GM18951 (cell line): ENCODE measurements around the gene TMEM240.
"Not testable (repeated sequence)": the region's sequence is repeated elsewhere in the genome, so short reads cannot be mapped to it uniquely, and the experiment has no call there.

Experiments used
- POLR2A ChIP-seq: IDR thresholded peaks from 4 replicates; pipeline ENCODE4 v1.6.1; 2011; ENCODE audit warnings: mild to moderate bottlenecking; ENCODE audit not compliant: insufficient read length, insufficient read depth; ENCODE audit errors: extremely low read depth
- in situ Hi-C: fragments of 300-500 bp; cut with MboI; formaldehyde crosslinking; loops from one replicate; pipeline ENCODE4 v1.12.0; 2022; ENCODE audit warnings: low sequenced_read_pairs, mixed read lengths, inconsistent platforms; ENCODE audit not compliant: unreplicated experiment

TMEM240 gene

DNA sequence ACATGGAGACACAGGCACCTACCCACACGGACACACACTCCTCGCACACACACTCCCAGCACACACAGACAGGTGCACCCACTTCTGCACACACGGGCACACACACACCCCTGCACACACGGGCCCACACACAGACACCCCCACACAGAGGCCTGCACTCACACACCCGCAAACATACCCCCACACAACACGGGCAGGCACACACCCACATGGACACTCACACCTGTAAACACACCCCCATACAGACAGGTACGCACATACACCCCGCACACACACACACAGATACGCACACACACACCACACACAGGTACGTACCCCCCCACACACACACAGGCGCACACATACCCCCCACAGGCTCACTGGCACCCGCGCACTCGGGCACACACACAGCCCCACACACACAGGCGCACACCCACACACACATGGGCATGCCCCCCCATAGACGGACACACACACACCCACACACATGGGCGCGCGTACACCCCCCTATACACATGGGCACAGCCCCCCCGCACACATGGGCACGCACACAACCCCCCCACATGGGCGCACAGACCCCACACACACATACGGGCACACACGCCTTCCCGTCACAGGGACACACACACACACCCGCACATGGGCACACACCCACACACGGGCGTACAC, 22.3 kb downstream of the TMEM240 start:
- in situ Hi-C loops, result no loop called here
- no peak for TF ChIP-seq POLR2A

DNA sequence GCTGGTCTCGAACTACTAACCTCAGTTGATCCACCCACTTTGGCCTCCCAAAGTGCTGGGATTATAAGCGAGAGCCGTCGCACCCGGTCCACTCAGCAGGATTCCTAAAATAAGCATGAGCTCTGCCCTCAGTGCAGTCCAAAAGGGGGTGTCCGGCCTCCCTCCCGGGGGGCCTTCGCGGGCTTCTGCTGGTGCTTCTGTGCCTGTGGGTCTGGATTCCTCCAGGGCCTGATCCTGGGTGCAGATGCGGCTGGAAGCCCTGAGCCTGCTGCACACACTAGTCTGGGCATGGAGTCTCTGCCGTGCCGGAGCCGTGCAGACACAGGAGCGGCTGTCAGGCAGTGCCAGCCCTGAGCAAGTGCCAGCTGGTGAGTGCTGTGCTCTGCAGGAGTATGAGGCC, 23.5 kb downstream of the TMEM240 start:
- in situ Hi-C loops, result not testable (repeated sequence)

DNA sequence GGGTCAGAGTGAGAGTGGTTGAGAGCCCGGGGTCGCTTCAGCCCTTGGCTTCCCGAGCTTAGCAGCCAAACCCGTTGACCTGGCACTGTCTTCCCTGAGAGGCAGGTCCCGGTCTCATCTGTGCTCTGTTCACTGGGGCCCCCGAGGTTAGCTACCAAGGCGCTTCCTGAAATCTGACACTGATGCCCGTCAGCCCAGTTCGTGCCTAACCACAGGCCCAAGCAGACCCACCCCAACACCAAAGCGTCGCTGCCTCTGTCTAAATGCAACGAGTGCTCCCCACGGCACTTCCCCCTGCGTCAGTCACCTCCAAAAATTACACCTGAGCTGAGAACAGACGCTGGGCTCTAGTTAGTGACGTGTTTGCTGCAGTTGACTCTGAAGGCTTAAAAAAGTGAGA, 26.0 kb downstream of the TMEM240 start:
- in situ Hi-C loops, result not testable (repeated sequence)

DNA sequence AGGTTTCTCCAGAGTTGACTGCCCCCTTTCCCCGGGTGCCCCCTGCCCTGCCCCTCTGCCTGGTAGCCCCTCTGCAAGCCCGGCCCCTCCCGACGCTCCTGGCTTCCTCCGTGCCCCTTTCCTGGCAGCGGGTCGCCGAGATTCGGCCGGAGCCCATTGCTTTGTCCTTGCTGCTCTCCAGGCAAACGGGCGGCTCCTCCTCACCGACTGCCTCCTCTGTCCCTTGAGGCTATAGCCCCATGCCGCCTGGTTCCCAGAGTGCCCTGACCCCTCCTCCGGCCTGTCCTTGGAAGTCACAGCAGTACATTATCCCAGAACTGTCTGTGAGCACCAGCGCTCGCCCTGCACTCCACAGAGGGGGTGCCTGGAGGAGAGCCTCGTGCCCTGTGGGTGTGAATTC, 26.7 kb downstream of the TMEM240 start:
- in situ Hi-C loops, result not testable (repeated sequence)

DNA sequence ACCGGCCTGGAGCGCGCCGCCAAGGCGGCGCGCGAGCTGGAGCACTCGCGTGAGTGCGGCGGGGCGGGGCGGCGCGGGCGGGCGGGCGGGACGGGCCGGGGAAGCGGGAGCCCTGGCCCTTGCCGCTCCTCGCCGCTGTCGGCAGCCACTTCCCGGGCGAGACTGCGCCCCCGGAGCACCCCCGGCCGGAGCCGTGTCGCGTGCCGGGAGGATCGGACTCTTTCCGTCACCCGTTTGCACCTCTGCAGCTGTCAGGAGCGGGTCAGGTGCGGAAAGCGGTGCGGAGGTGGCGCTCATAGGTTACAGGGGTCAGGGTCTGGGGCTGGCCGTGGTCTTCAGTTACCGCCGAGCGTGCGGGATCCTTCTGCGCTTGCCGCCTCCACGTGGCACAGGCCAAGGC, 28.0 kb downstream of the TMEM240 start:
- in situ Hi-C loops, result not testable (repeated sequence)

DNA sequence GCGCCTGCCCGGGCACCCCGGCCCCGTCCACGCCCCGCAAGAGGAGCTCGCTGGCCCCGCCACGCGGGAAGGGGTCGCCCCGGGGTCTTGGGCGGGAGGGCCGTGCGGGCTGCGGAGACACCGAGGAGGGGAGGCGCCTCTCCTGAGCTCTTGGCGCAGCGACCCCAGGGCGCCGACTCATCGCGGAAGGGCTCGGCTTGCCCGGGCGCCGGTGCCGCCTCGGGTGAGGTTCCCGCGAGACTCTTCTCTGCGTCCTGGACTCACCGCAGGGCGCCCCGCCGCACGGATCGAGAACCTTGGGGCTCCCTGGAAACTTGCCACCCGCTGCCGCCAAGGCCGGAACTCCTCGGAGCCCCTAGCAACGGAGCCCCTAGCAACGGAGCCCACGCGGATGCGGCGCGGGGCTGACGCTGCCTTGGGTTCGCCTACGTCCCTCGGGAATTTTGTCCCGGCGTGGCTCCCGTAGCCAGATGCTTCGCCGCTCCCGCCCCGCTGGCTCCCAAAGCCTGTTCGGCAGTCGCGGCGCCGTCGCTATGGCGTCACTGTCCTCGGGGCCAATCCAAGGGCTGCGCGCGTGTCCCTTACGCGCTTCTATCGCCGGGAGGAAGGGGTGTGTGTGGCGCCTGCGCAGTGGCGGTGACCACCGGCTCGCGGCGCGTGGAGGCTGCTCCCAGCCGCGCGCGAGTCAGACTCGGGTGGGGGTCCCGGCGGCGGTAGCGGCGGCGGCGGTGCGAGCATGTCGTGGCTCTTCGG, 28.7 kb downstream of the TMEM240 start, which contains the start of gene ATAD3A:
Gene ATAD3A, plus strand, starts transcription at position 630 of the 753 bp plus-strand sequence. Its CDS starts 107 bp downstream, at position 737.
- in situ Hi-C loops, result no loop called here
- TF ChIP-seq POLR2A, result peak; percentile 76

DNA sequence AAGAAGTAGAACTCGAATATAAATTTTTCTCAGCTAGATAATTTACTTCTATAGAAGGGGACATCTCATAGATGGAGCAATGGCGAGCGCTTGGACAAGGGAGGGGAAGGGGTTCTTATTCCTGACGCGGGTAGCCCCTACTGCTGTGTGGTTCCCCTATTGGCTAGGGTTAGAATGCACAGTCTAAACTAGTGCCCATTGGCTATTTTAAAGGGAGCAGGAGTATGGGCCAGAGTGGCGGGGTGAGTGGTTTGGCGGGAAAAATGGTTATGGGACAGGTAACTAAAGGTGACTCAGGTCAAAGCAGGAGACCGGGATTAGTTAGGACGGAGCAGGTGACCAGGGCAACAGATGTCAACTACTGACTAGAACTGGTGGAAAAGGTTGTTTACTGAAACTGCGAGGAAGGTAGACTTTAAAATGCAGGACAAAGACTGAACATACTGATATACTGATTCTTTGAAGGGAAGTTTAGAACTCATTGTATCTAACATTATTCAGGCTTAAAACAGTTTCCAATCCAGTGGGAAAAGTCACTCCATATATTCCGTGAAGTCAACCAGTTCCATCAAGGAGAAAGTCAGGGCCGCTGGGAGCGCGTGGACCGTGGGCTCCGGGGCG, 29.4 kb downstream of the TMEM240 start:
- in situ Hi-C loops, result no loop called here
- no peak for TF ChIP-seq POLR2A

DNA sequence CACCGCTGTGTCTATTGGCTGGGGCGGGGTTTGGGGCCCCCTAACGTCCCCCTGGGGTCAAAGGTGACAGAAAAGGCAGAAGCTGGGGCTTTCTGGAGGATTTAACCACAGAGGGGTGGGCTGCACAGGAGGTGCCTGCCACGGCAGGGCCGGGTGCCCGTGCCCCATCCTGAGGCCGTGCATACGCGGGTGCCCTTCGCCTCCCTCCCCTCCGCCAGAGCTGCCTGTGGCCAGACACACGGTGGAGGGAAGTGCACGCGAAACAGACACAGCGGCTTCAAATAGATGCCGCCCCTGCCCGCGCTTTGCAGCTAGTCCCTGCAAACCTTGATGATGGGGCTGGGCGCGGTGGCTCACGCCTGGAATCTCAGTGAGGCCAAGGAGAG, 31.0 kb downstream of the TMEM240 start:
- in situ Hi-C loops, result not testable (repeated sequence)

DNA sequence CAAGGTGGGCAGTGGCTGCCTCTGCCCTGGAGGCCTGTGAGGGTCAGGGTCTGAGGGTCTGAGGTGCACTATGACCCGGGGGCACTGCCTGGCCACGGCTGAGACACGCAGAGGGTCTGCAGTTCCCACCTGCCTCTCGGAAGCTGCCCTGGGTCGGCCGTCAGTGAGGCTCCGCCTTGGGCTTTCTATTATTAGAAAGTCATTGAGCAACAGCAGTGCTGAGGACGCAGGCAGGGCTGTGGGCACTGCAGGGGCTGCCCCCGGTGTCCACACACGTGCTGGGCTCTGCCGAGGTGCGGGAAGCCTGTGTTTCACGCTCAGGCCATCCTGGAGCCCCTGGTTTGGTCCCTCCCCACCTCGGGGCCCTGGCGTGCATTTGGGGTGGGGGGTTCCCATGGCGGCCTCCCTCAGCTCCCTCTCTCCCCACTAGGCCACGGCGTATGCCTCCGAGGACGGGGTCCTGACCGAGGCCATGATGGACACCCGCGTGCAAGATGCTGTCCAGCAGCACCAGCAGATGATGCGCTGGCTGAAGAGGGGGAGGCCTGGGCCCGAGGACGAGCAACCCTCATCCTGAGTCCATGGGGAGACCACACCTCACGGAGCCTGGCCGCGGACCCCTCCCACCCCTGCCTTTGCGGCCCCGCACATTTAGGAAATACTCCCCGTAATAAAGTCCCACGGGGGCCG, 31.5 kb downstream of the TMEM240 start:
- in situ Hi-C loops, result not testable (repeated sequence)

DNA sequence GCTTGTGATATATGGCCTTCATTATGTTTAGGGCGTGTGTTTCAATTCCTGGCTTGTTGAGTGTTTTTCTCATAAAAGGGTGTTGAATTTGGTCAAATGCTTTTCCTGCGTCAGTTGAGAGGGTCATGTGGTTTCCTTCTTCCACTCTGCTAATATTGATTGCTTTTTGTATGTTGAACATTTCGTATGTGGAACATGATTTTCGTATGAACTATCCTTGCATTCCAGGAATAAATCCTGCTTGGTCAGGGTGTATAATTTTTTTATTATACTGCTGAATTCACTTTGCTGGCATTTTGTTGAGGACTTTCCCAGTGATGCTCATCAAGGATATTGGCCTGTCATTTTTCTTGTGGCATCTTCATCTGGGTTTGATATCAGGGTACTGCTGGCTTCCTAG, 33.1 kb downstream of the TMEM240 start:
- in situ Hi-C loops, result no loop called here
- TF ChIP-seq POLR2A, result no peak

DNA sequence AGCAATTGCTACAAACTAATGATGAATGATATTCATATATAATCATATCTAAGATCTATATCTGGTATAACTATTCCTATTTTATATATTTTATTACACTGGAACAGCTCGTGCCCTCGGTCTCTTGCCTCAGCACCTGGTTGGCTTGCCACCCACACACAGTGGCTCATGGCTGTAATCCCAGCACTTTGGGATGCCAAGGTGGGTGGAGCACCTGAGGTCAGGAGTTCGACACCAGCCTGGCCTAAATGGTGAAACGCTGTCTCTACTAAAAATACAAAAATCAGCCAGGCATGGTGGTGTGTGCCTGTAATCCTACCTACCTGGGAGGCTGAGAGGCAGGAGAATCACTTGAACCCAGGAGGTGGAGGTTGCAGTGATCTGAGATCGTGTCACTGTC, 34.6 kb downstream of the TMEM240 start:
- in situ Hi-C loops, result not testable (repeated sequence)

DNA sequence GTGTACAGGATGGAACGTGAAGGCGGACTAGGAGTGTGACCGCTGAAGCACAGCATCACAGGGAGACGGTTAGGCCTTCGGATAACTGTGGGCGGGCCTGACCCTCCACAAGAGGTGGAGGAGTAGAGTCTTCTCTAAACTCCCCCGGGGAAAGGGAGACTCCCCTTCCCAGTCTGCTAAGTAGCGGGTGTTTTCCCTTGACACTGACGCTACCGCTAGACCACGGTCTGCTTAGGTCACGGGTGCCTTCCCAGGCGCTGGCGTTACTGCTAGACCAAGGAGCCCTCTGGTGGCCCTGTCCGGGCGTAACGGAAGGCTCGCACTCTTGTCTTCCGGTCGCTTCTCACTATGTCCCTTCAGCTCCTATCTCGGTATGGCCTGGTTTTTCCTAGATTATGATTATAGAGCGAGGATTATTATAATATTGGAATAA, 35.0 kb downstream of the TMEM240 start:
- in situ Hi-C loops, result not testable (repeated sequence)

DNA sequence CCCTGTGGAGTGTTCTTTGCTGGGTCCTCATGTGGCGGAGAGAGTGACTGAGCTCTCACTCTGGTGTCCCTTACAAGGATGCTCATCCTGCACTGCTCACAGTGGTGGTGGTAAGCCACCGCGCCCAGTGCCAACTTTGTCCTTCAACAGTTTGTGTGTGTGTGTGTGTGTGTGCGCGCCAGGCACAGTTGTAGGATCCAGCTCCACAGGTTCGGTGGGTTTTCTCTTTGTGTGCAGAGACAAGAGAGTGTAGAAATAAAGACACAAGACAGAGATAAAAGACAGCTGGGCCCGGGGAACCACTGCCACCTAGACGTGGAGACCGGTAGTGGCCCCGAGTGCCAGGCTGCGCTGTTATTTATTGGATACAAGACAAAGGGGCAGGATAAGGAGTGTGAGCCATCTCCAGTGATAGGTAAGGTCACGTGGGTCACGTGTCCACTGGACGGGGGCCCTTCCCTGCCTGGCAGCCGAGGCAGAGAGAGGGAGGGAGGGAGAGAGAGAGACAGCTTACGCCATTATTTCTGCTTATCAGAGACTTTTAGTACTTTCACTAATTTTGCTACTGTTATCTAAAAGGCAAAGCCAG, 35.6 kb downstream of the TMEM240 start:
- in situ Hi-C loops, result not testable (repeated sequence)

DNA sequence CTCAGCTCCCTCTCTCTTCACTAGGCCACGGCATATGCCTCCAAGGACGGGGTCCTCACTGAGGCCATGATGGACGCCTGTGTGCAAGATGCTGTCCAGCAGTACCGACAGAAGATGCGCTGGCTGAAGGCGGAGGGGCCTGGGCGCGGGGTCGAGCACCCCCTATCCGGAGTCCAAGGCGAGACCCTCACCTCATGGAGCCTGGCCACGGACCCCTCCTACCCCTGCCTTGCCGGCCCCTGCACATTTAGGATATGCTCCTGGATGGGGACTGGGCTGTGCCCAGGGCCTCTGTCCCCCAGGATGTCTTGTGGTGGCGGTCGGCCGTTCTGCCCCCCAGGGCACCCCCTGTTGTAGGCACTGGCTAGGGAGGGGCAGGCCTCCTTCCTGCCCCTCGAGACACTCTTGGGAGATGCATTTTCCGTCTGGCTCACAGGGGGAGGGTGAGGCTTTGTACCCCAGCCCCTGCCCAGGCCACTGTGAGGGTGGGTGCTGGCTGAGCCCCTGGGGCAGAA, 44.9 kb downstream of the TMEM240 start:
- in situ Hi-C loops, result loop anchor here (5.0 kb wide), 1 partner anchor 48 kb away; the partner anchor contains the start of gene ATAD3C

DNA sequence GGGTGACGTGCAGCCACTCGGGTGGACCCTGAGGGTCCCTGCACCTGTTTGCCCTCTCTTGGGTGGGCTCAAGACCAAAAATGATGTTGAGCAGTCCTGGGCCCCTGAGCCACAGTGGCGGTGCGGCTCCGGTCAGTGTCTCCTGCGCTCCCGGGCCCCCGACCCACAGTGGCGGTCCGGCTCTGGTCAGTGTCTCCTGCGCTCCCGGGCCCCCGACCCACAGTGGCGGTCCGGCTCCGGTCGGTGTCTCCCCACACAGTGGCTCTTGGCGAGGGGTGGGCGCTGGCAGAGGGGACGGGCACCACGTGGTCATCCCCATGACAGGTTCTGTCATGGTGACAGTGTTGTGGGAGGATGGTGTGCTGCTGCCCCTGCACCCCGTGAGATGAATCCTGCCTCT, 46.1 kb downstream of the TMEM240 start:
- in situ Hi-C loops, result not testable (repeated sequence)
